Tibial nerve (tissue), 3 donors: Measurements from ENCODE around the gene PDCD6IP.

Source experiments
- POLR2A ChIP-seq, 2 donors: fragments of 450-650 bp; IDR thresholded peaks; one replicate each; pipeline ENCODE4 v1.6.1; 2017; ENCODE audit warnings: antibody characterized with exemption in 2 of 2, mild to moderate bottlenecking in 2 of 2, moderate library complexity in 2 of 2
- TF ChIP-seq, protein P1 (sequence below), 5 experiments: fragments of 200-600 bp in 3 of 5; fragments of 450-650 bp in 2 of 5; sonication (generic) in 3 of 5; IDR thresholded peaks; one replicate each; pipeline ENCODE4 v1.5.1; 2016 to 2019; ENCODE audit warnings: antibody characterized with exemption in 5 of 5, mild to moderate bottlenecking in 3 of 5, moderate library complexity in 2 of 5

GRCh38 chr3:33821989-33822388 lies 23.6 kb downstream of the PDCD6IP start:
- no peak for TF ChIP-seq POLR2A (IDR thresholded peaks at IDR 0.05)
- TF ChIP-seq, protein P1, sequence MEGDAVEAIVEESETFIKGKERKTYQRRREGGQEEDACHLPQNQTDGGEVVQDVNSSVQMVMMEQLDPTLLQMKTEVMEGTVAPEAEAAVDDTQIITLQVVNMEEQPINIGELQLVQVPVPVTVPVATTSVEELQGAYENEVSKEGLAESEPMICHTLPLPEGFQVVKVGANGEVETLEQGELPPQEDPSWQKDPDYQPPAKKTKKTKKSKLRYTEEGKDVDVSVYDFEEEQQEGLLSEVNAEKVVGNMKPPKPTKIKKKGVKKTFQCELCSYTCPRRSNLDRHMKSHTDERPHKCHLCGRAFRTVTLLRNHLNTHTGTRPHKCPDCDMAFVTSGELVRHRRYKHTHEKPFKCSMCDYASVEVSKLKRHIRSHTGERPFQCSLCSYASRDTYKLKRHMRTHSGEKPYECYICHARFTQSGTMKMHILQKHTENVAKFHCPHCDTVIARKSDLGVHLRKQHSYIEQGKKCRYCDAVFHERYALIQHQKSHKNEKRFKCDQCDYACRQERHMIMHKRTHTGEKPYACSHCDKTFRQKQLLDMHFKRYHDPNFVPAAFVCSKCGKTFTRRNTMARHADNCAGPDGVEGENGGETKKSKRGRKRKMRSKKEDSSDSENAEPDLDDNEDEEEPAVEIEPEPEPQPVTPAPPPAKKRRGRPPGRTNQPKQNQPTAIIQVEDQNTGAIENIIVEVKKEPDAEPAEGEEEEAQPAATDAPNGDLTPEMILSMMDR (IDR thresholded peaks at IDR 0.05), result no peak
